HCT116 (cell line): ENCODE measurements around the gene GRIN2A.

ENCODE experiments used
- ATF3 ChIP-seq: IDR thresholded peaks from 2 replicates; pipeline ENCODE4 v1.6.1; 2012
- CEBPB ChIP-seq: IDR thresholded peaks from 2 replicates; pipeline ENCODE4 v1.6.1; 2012; ENCODE audit warnings: low read depth
- CTCF ChIP-seq, 3 experiments: fragments of 200-600 bp in 1 of 3; sonication (generic) in 1 of 3; IDR thresholded peaks in 2 of 3; conservative IDR thresholded peaks in 1 of 3; 2 replicates each; pipeline ENCODE4 v1.5.1; 2012 to 2017; ENCODE audit warnings: low read depth in 2 of 3, low read length in 2 of 3, antibody characterized with exemption in 1 of 3, borderline replicate concordance in 1 of 3, control low read depth in 1 of 3, mild to moderate bottlenecking in 1 of 3, mixed read lengths in 1 of 3, mixed run types in 1 of 3, moderate library complexity in 1 of 3; ENCODE audit not compliant: insufficient read depth in 1 of 3
- EZH2 ChIP-seq: fragments of 200-600 bp; sonication (generic); IDR thresholded peaks from 2 replicates; pipeline ENCODE4 v1.6.1; 2017; ENCODE audit warnings: antibody characterized with exemption, mixed run types
- MAX ChIP-seq: IDR thresholded peaks from 2 replicates; pipeline ENCODE4 v1.6.1; 2012
- POLR2A ChIP-seq: IDR thresholded peaks from 2 replicates; pipeline ENCODE4 v1.7.0; 2011; ENCODE audit warnings: borderline replicate concordance; ENCODE audit not compliant: insufficient read depth, insufficient read length; ENCODE audit errors: extremely low read depth
- POLR2AphosphoS5 ChIP-seq: IDR thresholded peaks from 2 replicates; pipeline ENCODE4 v1.6.1; 2011; ENCODE audit warnings: mild to moderate bottlenecking, low read depth, low read length, moderate library complexity
- REST ChIP-seq: IDR thresholded peaks from 2 replicates; pipeline ENCODE4 v1.6.1; 2012; ENCODE audit warnings: low read depth
- SP1 ChIP-seq: IDR thresholded peaks from 2 replicates; pipeline ENCODE4 v1.6.1; 2012; ENCODE audit warnings: low read depth
- YY1 ChIP-seq: IDR thresholded peaks from 2 replicates; pipeline ENCODE4 v1.6.1; 2011; ENCODE audit warnings: low read length, low read depth, moderate library complexity, mild to moderate bottlenecking; ENCODE audit not compliant: insufficient replicate concordance; ENCODE audit errors: extremely low read depth
- ZBTB33 ChIP-seq: IDR thresholded peaks from 2 replicates; pipeline ENCODE4 v1.6.1; 2011; ENCODE audit warnings: mild to moderate bottlenecking, low read length, moderate library complexity; ENCODE audit not compliant: insufficient replicate concordance; ENCODE audit errors: extremely low read depth

GRCh38 chr16:9911231-9911630 is 271.0 kb downstream of the GRIN2A start:
- TF ChIP-seq MAX (no peak), CTCF (IDR thresholded peaks at IDR 0.05 in 2 of 3, conservative IDR thresholded peaks at IDR 0.05 in 1 of 3; ENCODE audit: borderline replicate concordance in 1 of 3, insufficient read depth in 1 of 3, low read depth in 2 of 3, low read length in 2 of 3) (no peak), YY1 (no peak), EZH2 (no peak), POLR2A (no peak), CEBPB (no peak), REST (no peak), ATF3 (no peak), ZBTB33 (no peak), POLR2AphosphoS5 (no peak), SP1 (no peak)
